Osteoblast (primary cell): ENCODE measurements around the gene DENND1B. TPM values are rescaled to one million over a fixed set of nuclear protein-coding genes. Genes with fewer than 3 reads are reported as not detected.

Experiments
- DNase-seq: peaks from one replicate; pipeline ENCODE4 v3.0.0; 2011; ENCODE audit warnings: low spot score, mixed read lengths; ENCODE audit not compliant: insufficient read length; ENCODE audit errors: missing footprints
- H2AFZ ChIP-seq: 2 replicates; pipeline ENCODE4 v1.6.0; 2011; ENCODE audit warnings: mild to moderate bottlenecking, low read length
- H3K27ac ChIP-seq: 2 replicates; pipeline ENCODE4 v1.5.1; 2011; ENCODE audit warnings: mild to moderate bottlenecking, low read depth, low read length, moderate library complexity
- H3K27me3 ChIP-seq: 2 replicates; pipeline ENCODE4 v1.6.0; 2012; ENCODE audit warnings: mild to moderate bottlenecking, control low read depth, inconsistent platforms, low read length, moderate library complexity; ENCODE audit not compliant: insufficient read depth
- H3K36me3 ChIP-seq: 2 replicates; pipeline ENCODE4 v1.5.1; 2011; ENCODE audit warnings: mild to moderate bottlenecking, low read length, control low read depth, moderate library complexity; ENCODE audit not compliant: insufficient read depth
- H3K4me1 ChIP-seq: 2 replicates; pipeline ENCODE4 v1.5.1; 2011; ENCODE audit warnings: mild to moderate bottlenecking, low read length, control low read depth, moderate library complexity; ENCODE audit not compliant: insufficient read depth
- H3K4me2 ChIP-seq: 2 replicates; pipeline ENCODE4 v1.6.0; 2011; ENCODE audit warnings: mild to moderate bottlenecking, low read length; ENCODE audit not compliant: insufficient read depth
- H3K4me3 ChIP-seq: fragments of 200-600 bp; sonication (generic); 3 replicates; pipeline ENCODE4 v1.5.1; 2012; ENCODE audit warnings: mild to moderate bottlenecking, low read length, inconsistent platforms; ENCODE audit not compliant: insufficient read depth
- H3K79me2 ChIP-seq: 2 replicates; pipeline ENCODE4 v1.6.0; 2012; ENCODE audit warnings: mild to moderate bottlenecking, low read length, control low read depth, inconsistent platforms; ENCODE audit not compliant: insufficient read depth
- H3K9me3 ChIP-seq: 2 replicates; pipeline ENCODE4 v1.5.1; 2011; ENCODE audit warnings: low read depth, low read length, control low read depth
- H4K20me1 ChIP-seq: 2 replicates; pipeline ENCODE4 v1.6.0; 2012; ENCODE audit warnings: mild to moderate bottlenecking, low read length, control low read depth; ENCODE audit not compliant: insufficient read depth
- total RNA-seq: library from RNA; depleted of rRNA; stranded (reverse); fragments of >200 nt; gene quantifications from 2 replicates; pipeline ENCODE4 v1.2.3, GENCODE V29; 2012
- TF ChIP-seq, protein P1 (sequence below): IDR thresholded peaks from 2 replicates; pipeline ENCODE4 v1.5.1; 2011; ENCODE audit warnings: mild to moderate bottlenecking, low read depth, low read length, moderate library complexity; ENCODE audit errors: extremely low read depth

Gene DENND1B
- total RNA-seq, 1 donor: 22.4 TPM

DNA sequence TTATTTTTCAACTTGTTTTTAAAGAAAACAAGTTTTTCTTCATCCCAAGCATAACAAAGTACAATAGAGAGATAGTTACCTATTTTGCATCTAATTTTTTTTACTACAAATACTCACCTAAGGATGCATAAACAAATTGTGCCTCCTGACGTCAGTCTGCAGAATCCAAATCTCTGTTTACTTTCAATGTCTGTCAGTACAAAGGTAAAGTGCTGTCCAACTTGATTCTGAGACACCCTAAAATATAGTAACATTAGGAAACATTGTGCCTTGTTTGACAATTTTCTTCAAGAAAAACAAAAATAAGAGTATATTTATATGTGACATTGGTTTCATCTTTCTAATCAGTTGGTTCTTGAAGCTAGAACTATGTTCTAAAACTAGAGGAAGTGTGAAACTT, 103.4 kb downstream of the DENND1B start:
- no peak overlapping the region for H2AFZ ChIP-seq
- no peaks in the 10 kb centered on the region for H3K4me1 ChIP-seq
- H3K4me3 ChIP-seq: no peak overlapping the region
- H3K27ac ChIP-seq: no peak overlapping the region
- H4K20me1 ChIP-seq: no peaks in the 10 kb centered on the region
- DNase-seq: no peak
- no peaks in the 10 kb centered on the region for H3K79me2 ChIP-seq
- H3K9me3 ChIP-seq: no peaks in the 10 kb centered on the region
- H3K27me3 ChIP-seq: no peaks in the 10 kb centered on the region
- H3K4me2 ChIP-seq: no peak overlapping the region
- TF ChIP-seq, protein P1, sequence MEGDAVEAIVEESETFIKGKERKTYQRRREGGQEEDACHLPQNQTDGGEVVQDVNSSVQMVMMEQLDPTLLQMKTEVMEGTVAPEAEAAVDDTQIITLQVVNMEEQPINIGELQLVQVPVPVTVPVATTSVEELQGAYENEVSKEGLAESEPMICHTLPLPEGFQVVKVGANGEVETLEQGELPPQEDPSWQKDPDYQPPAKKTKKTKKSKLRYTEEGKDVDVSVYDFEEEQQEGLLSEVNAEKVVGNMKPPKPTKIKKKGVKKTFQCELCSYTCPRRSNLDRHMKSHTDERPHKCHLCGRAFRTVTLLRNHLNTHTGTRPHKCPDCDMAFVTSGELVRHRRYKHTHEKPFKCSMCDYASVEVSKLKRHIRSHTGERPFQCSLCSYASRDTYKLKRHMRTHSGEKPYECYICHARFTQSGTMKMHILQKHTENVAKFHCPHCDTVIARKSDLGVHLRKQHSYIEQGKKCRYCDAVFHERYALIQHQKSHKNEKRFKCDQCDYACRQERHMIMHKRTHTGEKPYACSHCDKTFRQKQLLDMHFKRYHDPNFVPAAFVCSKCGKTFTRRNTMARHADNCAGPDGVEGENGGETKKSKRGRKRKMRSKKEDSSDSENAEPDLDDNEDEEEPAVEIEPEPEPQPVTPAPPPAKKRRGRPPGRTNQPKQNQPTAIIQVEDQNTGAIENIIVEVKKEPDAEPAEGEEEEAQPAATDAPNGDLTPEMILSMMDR: no peak
- H3K36me3 ChIP-seq: no peaks in the 10 kb centered on the region

DNA sequence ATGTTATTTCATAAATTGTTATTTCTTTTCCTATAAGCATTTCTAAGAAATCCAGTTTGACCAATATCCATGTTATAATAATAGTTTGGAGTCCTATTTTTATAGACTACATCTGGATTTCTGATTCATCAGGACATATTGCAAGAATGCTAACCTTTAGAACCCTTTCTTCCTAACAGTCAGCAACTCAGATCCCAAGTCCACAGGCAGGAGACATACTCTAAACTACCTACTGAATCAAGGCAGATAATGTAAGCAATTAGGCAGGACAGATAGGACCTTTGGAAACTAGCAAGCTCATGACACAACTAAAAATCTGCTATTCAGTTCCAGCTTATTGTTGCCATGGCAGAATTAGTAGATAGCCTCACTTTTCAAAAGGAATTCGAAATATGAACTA, 104.1 kb downstream of the DENND1B start:
- Histone ChIP-seq H3K27ac (no peak overlapping the region), H3K36me3 (no peaks in the 10 kb centered on the region), H3K4me1 (no peaks in the 10 kb centered on the region), H2AFZ (no peak overlapping the region), H3K9me3 (no peaks in the 10 kb centered on the region), H3K27me3 (no peaks in the 10 kb centered on the region), H3K4me3 (no peak overlapping the region), H3K4me2 (no peak overlapping the region), H3K79me2 (no peaks in the 10 kb centered on the region), H4K20me1 (no peaks in the 10 kb centered on the region)
- DNase-seq: no peak
- TF ChIP-seq, protein P1: no peak

DNA sequence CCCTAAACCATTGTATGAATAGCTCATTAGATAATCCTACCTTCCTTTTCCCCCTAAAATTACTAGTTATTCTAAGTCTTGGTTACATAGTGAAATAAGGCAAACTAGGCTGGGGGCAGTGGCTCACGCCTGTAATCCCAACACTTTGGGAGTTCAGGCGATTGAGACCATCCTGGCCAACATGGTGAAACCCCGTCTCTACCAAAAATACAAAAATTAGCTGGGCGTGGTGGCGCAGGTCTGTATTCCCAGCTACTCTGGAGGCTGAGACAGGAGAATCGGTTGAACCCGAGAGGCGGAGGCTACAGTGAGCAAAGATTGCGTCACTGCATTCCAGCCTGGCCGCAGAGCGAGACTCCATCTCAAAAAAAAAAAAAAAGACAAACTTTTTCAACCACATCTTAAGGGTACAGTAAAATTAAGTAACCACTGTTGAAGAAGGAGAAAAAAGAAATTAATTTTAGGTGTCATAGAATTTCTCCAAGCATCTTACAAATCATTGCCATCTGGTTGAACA, 108.5 kb downstream of the DENND1B start:
- Histone ChIP-seq H3K4me2 (no peak overlapping the region), H4K20me1 (no peaks in the 10 kb centered on the region), H3K4me3 (no peak overlapping the region), H3K9me3 (no peaks in the 10 kb centered on the region), H3K79me2 (no peaks in the 10 kb centered on the region), H3K4me1 (no peaks in the 10 kb centered on the region), H3K36me3 (no peaks in the 10 kb centered on the region), H2AFZ (no peak overlapping the region), H3K27ac (no peak overlapping the region), H3K27me3 (no peaks in the 10 kb centered on the region)
- no peak for DNase-seq
- TF ChIP-seq, protein P1: no peak

DNA sequence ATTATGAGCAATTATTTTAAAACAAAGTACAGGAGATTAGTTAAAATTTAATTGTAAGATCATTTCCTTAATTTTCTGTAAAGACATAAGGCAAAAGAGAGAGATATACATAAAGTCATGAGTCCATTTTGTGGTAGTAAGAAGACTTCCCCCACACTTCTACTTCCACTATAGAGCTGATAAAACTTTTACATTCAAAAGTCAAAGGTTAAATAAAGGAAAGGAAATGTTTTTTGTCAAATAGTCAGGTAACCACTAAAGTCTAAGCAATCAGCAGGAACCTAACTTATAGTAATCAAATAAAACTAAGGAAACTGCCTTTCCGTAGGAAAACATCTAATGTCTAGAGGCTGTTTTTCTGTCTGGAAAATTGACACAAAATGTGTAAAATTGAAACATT, 110.9 kb downstream of the DENND1B start:
- H3K4me3 ChIP-seq: no peak overlapping the region
- no peak for DNase-seq
- no peaks in the 10 kb centered on the region for H3K36me3 ChIP-seq
- no peaks in the 10 kb centered on the region for H3K9me3 ChIP-seq
- no peak overlapping the region for H3K27ac ChIP-seq
- H3K27me3 ChIP-seq: no peaks in the 10 kb centered on the region
- peaks cover 3% of the 10 kb centered on the region for H3K4me1 ChIP-seq
- no peak overlapping the region for H3K4me2 ChIP-seq
- H2AFZ ChIP-seq: no peak overlapping the region
- no peaks in the 10 kb centered on the region for H4K20me1 ChIP-seq
- TF ChIP-seq, protein P1: no peak
- no peaks in the 10 kb centered on the region for H3K79me2 ChIP-seq
